Endothelial cell of umbilical vein (primary cell): ENCODE results near the gene KLF13. TPM values are rescaled to one million over a fixed set of nuclear protein-coding genes. Genes with fewer than 3 reads are reported as not detected.

Source experiments
- BruUV-seq: library from RNA; stranded (reverse); fragments of 400-500 nt; replicated peaks from 2 replicates; lab custom pipeline; 2021; lab: Mats Ljungman, UMichigan
- CTCF ChIA-PET: fragments of 300-600, 350-600 bp; sonication (Branson Sonifier 250); formaldehyde crosslinking; loops from one replicate; lab custom pipeline; 2021; ENCODE audit warnings: antibody characterized with exemption, inconsistent platforms; lab: Charles Lee
- POLR2A ChIA-PET: fragments of 300-600, 350-600 bp; sonication (Branson Sonifier 250); formaldehyde crosslinking; loops from one replicate; lab custom pipeline; 2021; ENCODE audit warnings: antibody characterized with exemption, inconsistent platforms; lab: Charles Lee
- DNase-seq: peaks from one replicate; pipeline ENCODE4 v3.0.0-alpha.2; 2011; ENCODE audit warnings: low read depth, low spot score
- FAIRE-seq: peaks from 2 replicates; lab custom pipeline; 2011; peaks lifted over from hg19 to GRCh38; lab: Jason Lieb, UNC
- H2AFZ ChIP-seq: 2 replicates; pipeline ENCODE4 v1.6.0; 2012; ENCODE audit warnings: low read depth, low read length, control low read depth, inconsistent platforms
- H3K27ac ChIP-seq: 2 replicates; pipeline ENCODE4 v1.5.1; 2011; ENCODE audit warnings: low read depth, mild to moderate bottlenecking, control low read depth, low read length, moderate library complexity; ENCODE audit not compliant: insufficient read depth
- H3K27me3 ChIP-seq, 2 experiments: 2 replicates each; pipeline versions ENCODE4 v1.6.0 to v1.6.1; 2011; ENCODE audit warnings: low read length in 2 of 2, mixed read lengths in 1 of 2; ENCODE audit not compliant: control insufficient read depth in 2 of 2, insufficient read depth in 2 of 2
- H3K36me3 ChIP-seq, 2 experiments: 2 replicates in 1 of 2; 3 replicates in 1 of 2; pipeline ENCODE4 v1.5.1; 2011; ENCODE audit warnings: low read length in 2 of 2, mild to moderate bottlenecking in 1 of 2, moderate library complexity in 1 of 2; ENCODE audit not compliant: control insufficient read depth in 2 of 2, insufficient read depth in 2 of 2; ENCODE audit errors: extremely low read depth in 1 of 2
- H3K4me1 ChIP-seq: 3 replicates; pipeline ENCODE4 v1.5.1; 2011; ENCODE audit warnings: mild to moderate bottlenecking, low read length; ENCODE audit not compliant: control insufficient read depth, insufficient read depth; ENCODE audit errors: extremely low read depth
- H3K4me2 ChIP-seq: 2 replicates; pipeline ENCODE4 v1.6.1; 2011; ENCODE audit warnings: low read length, control low read depth, mixed read lengths; ENCODE audit not compliant: insufficient read depth
- H3K4me3 ChIP-seq, 3 experiments: fragments of 200-600 bp in 1 of 3; sonication (generic), shearing (Covaris generic) in 1 of 3; replicated peaks in 1 of 3; 2 replicates each; pipeline ENCODE4 v1.5.1; 2011 to 2016; ENCODE audit warnings: control low read depth in 3 of 3, low read length in 3 of 3, mild to moderate bottlenecking in 2 of 3, inconsistent platforms in 1 of 3, low read depth in 1 of 3, moderate library complexity in 1 of 3; ENCODE audit not compliant: insufficient read depth in 1 of 3
- H3K79me2 ChIP-seq: 2 replicates; pipeline ENCODE4 v1.6.0; 2012; ENCODE audit warnings: low read length, inconsistent platforms; ENCODE audit not compliant: control insufficient read depth, insufficient read depth
- H3K9ac ChIP-seq: replicated peaks from 2 replicates; pipeline ENCODE3; 2011; ENCODE audit warnings: low read length, control low read depth; ENCODE audit not compliant: insufficient read depth; ENCODE audit errors: extremely low read depth
- H3K9me1 ChIP-seq: replicated peaks from 3 replicates; pipeline ENCODE4 v1.6.0; 2011; ENCODE audit warnings: mild to moderate bottlenecking, low read length; ENCODE audit not compliant: control insufficient read depth, insufficient read depth; ENCODE audit errors: extremely low read depth
- H3K9me3 ChIP-seq: replicated peaks from 2 replicates; pipeline ENCODE4 v1.5.1; 2012; ENCODE audit warnings: low read length, inconsistent platforms; ENCODE audit not compliant: control insufficient read depth, insufficient read depth
- H4K20me1 ChIP-seq: replicated peaks from 2 replicates; pipeline ENCODE3; 2011; ENCODE audit warnings: mild to moderate bottlenecking, low read length; ENCODE audit not compliant: control insufficient read depth, insufficient read depth; ENCODE audit errors: extremely low read depth
- EZH2 ChIP-seq: IDR thresholded peaks from 2 replicates; pipeline ENCODE4 v1.6.1; 2012; ENCODE audit warnings: borderline replicate concordance, low read depth, mild to moderate bottlenecking, moderate library complexity, low read length, inconsistent platforms; ENCODE audit not compliant: severe bottlenecking
- FOS ChIP-seq: IDR thresholded peaks from 2 replicates; pipeline ENCODE4 v1.6.1; 2011; ENCODE audit warnings: mild to moderate bottlenecking, low read length, moderate library complexity, borderline replicate concordance; ENCODE audit not compliant: insufficient read depth
- GATA2 ChIP-seq: IDR thresholded peaks from 2 replicates; pipeline ENCODE4 v1.7.0; 2011; ENCODE audit warnings: low read depth, mild to moderate bottlenecking, moderate library complexity, mixed read lengths, low read length; ENCODE audit not compliant: insufficient read length, insufficient read depth
- JUN ChIP-seq: IDR thresholded peaks from 2 replicates; pipeline ENCODE4 v1.6.1; 2011; ENCODE audit warnings: borderline replicate concordance, low read depth; ENCODE audit not compliant: insufficient read length, insufficient read depth
- MAX ChIP-seq: IDR thresholded peaks from 2 replicates; pipeline ENCODE4 v1.6.1; 2011; ENCODE audit not compliant: insufficient read depth, insufficient read length
- MYC ChIP-seq: IDR thresholded peaks from one replicate; pipeline ENCODE4 v1.6.1; 2011; ENCODE audit warnings: mild to moderate bottlenecking, low read depth, low read length
- POLR2A ChIP-seq: IDR thresholded peaks from 2 replicates; pipeline ENCODE4 v1.6.1; 2012; ENCODE audit warnings: low read depth, mild to moderate bottlenecking, control low read depth, low read length
- POLR2AphosphoS5 ChIP-seq: IDR thresholded peaks from 2 replicates; pipeline ENCODE4 v1.6.1; 2012; ENCODE audit warnings: low read depth, mild to moderate bottlenecking, control low read depth, low read length, moderate library complexity; ENCODE audit not compliant: insufficient read depth
- dilution Hi-C: fragments of 300-500 bp; cut with MboI; formaldehyde crosslinking; loops from one replicate; pipeline ENCODE4 v1.15.0; 2019; ENCODE audit warnings: low sequenced_read_pairs; ENCODE audit not compliant: extremely low pct_ligation_motif_present
- intact Hi-C: fragments of 100-400 bp; cut with micrococcal nuclease; formaldehyde crosslinking; loops from one replicate; pipeline ENCODE4 v1.10.0; 2022
- polyA plus RNA-seq, 4 experiments: library from polyadenylated mRNA; depleted of rRNA in 3 of 4; stranded (reverse) in 3 of 4; unstranded in 1 of 4; fragments of >200 nt; gene quantifications; 2 replicates each; pipeline versions ENCODE4 v1.2.1 to v1.2.3, GENCODE V29; 2011 to 2012; ENCODE audit warnings: missing spikeins in 1 of 4
- total RNA-seq: library from RNA; stranded (reverse); gene quantifications from 2 replicates; pipeline ENCODE4 v1.2.3, GENCODE V29; 2021
- TF ChIP-seq, protein P1 (sequence below), 2 donors: IDR thresholded peaks; 1 replicate in 1 of 2; 2 replicates in 1 of 2; pipeline ENCODE4 v1.5.1; 2011; ENCODE audit warnings: low read length in 2 of 2, mild to moderate bottlenecking in 2 of 2, moderate library complexity in 2 of 2, control low read depth in 1 of 2, inconsistent platforms in 1 of 2, low read depth in 1 of 2; ENCODE audit not compliant: insufficient read depth in 1 of 2; ENCODE audit errors: extremely low read depth in 1 of 2

KLF13 gene
- total and polyA plus RNA-seq, 2 donors (not counting 3 experiments of a cell fraction or from before 2014, with no cell fraction given): 10.1 to 31.9 TPM

GRCh38 chr15:31303726-31304648 lies 22.6 kb upstream of the KLF13 start:
- no peak for FAIRE-seq

More at GRCh38 chr15:31303726-31304648, 22.6 kb upstream of the KLF13 start:
- Histone ChIP-seq H2AFZ (no peak overlapping the region), H3K9ac (no peak overlapping the region), H3K36me3 (no peaks in the 10 kb centered on the region), H3K9me3 (no peaks in the 10 kb centered on the region), H3K27ac (no peak overlapping the region), H3K4me2 (no peak overlapping the region), H3K79me2 (no peaks in the 10 kb centered on the region), H3K4me1 (no peaks in the 10 kb centered on the region), H4K20me1 (no peaks in the 10 kb centered on the region), H3K4me3 (no peak overlapping the region), H3K27me3 (no peaks in the 10 kb centered on the region), H3K9me1 (no peaks in the 10 kb centered on the region)
- ChIA-PET POLR2A (no interaction called here), CTCF (interaction anchor here (0.8 to 0.9 kb wide), 2 partner anchors 8 to 185 kb away, joined by 3 read pairs; no protein-coding TSS in a partner anchor)
- intact Hi-C loops (no loop called here), dilution Hi-C loops (loop anchor here (25.0 kb wide), 1 partner anchor 92 kb away; no protein-coding TSS in a partner anchor)
- no peak for TF ChIP-seq GATA2
- no peak for TF ChIP-seq JUN
- no peak for TF ChIP-seq MYC
- TF ChIP-seq POLR2A: no peak
- no peak for TF ChIP-seq EZH2
- TF ChIP-seq, protein P1, sequence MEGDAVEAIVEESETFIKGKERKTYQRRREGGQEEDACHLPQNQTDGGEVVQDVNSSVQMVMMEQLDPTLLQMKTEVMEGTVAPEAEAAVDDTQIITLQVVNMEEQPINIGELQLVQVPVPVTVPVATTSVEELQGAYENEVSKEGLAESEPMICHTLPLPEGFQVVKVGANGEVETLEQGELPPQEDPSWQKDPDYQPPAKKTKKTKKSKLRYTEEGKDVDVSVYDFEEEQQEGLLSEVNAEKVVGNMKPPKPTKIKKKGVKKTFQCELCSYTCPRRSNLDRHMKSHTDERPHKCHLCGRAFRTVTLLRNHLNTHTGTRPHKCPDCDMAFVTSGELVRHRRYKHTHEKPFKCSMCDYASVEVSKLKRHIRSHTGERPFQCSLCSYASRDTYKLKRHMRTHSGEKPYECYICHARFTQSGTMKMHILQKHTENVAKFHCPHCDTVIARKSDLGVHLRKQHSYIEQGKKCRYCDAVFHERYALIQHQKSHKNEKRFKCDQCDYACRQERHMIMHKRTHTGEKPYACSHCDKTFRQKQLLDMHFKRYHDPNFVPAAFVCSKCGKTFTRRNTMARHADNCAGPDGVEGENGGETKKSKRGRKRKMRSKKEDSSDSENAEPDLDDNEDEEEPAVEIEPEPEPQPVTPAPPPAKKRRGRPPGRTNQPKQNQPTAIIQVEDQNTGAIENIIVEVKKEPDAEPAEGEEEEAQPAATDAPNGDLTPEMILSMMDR (IDR thresholded peaks at IDR 0.05; ENCODE audit: extremely low read depth in 1 of 2, insufficient read depth in 1 of 2, low read depth in 1 of 2, low read length in 2 of 2): no peak
- no peak for TF ChIP-seq POLR2AphosphoS5
- no peak for TF ChIP-seq MAX
- TF ChIP-seq FOS: no peak
- BruUV-seq: no TSS peak
- DNase-seq: no peak
